ENCODE data around the gene PLCB4. TPM values are rescaled to one million over a fixed set of nuclear protein-coding genes. Genes with fewer than 3 reads are reported as not detected.

Gene PLCB4
- total RNA-seq, 1 donor from 2014 or later, result 12.0 TPM

GRCh38 chr20:9211016-9211760 lies 142.3 kb downstream of the PLCB4 start:
- Histone ChIP-seq H3K36me3 (no peaks in the 10 kb centered on the region), H3K27me3 (no peaks in the 10 kb centered on the region), H3K27ac (no peak overlapping the region), H3K9me3 (no peaks in the 10 kb centered on the region), H3K4me1 (peaks cover 14% of the 10 kb centered on the region), H3K4me3 (no peak overlapping the region)
- TF ChIP-seq POLR2AphosphoS5 (IDR thresholded peaks at IDR 0.05; ENCODE audit: insufficient read depth in 1 of 2, low read depth in 1 of 2), result no peak
- no peak for TF ChIP-seq CTCF (IDR thresholded peaks at IDR 0.05)
- TF ChIP-seq POLR2A (IDR thresholded peaks at IDR 0.05), result no peak
- no peak for DNase-seq (ENCODE audit: extremely low spot score in 2 of 2)
- intact Hi-C loops (cut with DNase I), result loop anchor here (2.0 kb wide), 1 partner anchor 48 kb away; no protein-coding TSS in a partner anchor

GRCh38 chr20:9212735-9213134 lies 143.8 kb downstream of the PLCB4 start:
- H3K9me3 ChIP-seq, result no peaks in the 10 kb centered on the region
- TF ChIP-seq POLR2AphosphoS5 (IDR thresholded peaks at IDR 0.05; ENCODE audit: insufficient read depth in 1 of 2, low read depth in 1 of 2) (no peak), CTCF (IDR thresholded peaks at IDR 0.05) (no peak), POLR2A (IDR thresholded peaks at IDR 0.05) (no peak)
- H3K4me1 ChIP-seq, result peaks cover 14% of the 10 kb centered on the region
- intact Hi-C loops (cut with DNase I), result no loop called here
- H3K36me3 ChIP-seq, result no peaks in the 10 kb centered on the region
- no peak overlapping the region for H3K4me3 ChIP-seq
- no peak overlapping the region for H3K27ac ChIP-seq
- DNase-seq (ENCODE audit: extremely low spot score in 2 of 2), result no peak
- no peaks in the 10 kb centered on the region for H3K27me3 ChIP-seq

- Histone ChIP-seq H3K27me3 (no peaks in the 10 kb centered on the region), H3K4me3 (no peak overlapping the region), H3K36me3 (no peaks in the 10 kb centered on the region), H3K4me1 (peaks cover 14% of the 10 kb centered on the region), H3K9me3 (no peaks in the 10 kb centered on the region), H3K27ac (no peak overlapping the region)
- TF ChIP-seq POLR2AphosphoS5 (IDR thresholded peaks at IDR 0.05; ENCODE audit: insufficient read depth in 1 of 2, low read depth in 1 of 2) (peak in 1 of 2 donors; percentile 64), CTCF (IDR thresholded peaks at IDR 0.05) (no peak), POLR2A (IDR thresholded peaks at IDR 0.05) (no peak)
- intact Hi-C loops (cut with DNase I), result no loop called here
- no peak for DNase-seq (ENCODE audit: extremely low spot score in 2 of 2)
Observed at GRCh38 chr20:9214685-9215084, 145.8 kb downstream of the PLCB4 start.

- Histone ChIP-seq H3K9me3 (no peaks in the 10 kb centered on the region), H3K27ac (no peak overlapping the region), H3K4me3 (no peak overlapping the region), H3K36me3 (no peaks in the 10 kb centered on the region), H3K27me3 (no peaks in the 10 kb centered on the region), H3K4me1 (peaks cover 14% of the 10 kb centered on the region)
- no peak for DNase-seq (ENCODE audit: extremely low spot score in 2 of 2)
- TF ChIP-seq CTCF (IDR thresholded peaks at IDR 0.05) (no peak), POLR2A (IDR thresholded peaks at IDR 0.05) (no peak), POLR2AphosphoS5 (IDR thresholded peaks at IDR 0.05; ENCODE audit: insufficient read depth in 1 of 2, low read depth in 1 of 2) (no peak)
- intact Hi-C loops (cut with DNase I), result no loop called here
Observed at GRCh38 chr20:9215539-9215938, 146.7 kb downstream of the PLCB4 start.

GRCh38 chr20:9218531-9218961 lies 149.7 kb downstream of the PLCB4 start:
- no peak for DNase-seq (ENCODE audit: extremely low spot score in 2 of 2)
- TF ChIP-seq POLR2AphosphoS5 (IDR thresholded peaks at IDR 0.05; ENCODE audit: insufficient read depth in 1 of 2, low read depth in 1 of 2), result peak in 1 of 2 donors; percentile 28
- TF ChIP-seq CTCF (IDR thresholded peaks at IDR 0.05), result no peak
- peak overlapping the region; percentile 26 for H3K27ac ChIP-seq

More at GRCh38 chr20:9218531-9218961, 149.7 kb downstream of the PLCB4 start:
- Histone ChIP-seq H3K36me3 (no peaks in the 10 kb centered on the region), H3K4me3 (no peak overlapping the region), H3K4me1 (peaks cover 14% of the 10 kb centered on the region), H3K27me3 (no peaks in the 10 kb centered on the region), H3K9me3 (no peaks in the 10 kb centered on the region)
- intact Hi-C loops (cut with DNase I), result no loop called here

All from vagina (tissue), 2 donors.